SK-N-SH treated with all-trans-retinoic acid at 6 μM for 48 hours (cell line): Measurements from ENCODE around the gene RCAN1.

Experiments used
- CSDC2 ChIP-seq: fragments of 250-450 bp; sonication (Bioruptor Pico); IDR thresholded peaks from 2 replicates; pipeline ENCODE4 v1.5.0; 2020; ENCODE audit warnings: mild to moderate bottlenecking, moderate library complexity
- GLIS3 ChIP-seq: fragments of 250-450 bp; sonication (Bioruptor Pico); IDR thresholded peaks from 2 replicates; pipeline ENCODE4 v1.5.0; 2020; ENCODE audit warnings: mild to moderate bottlenecking, moderate library complexity
- RARB ChIP-seq: fragments of 250-450 bp; sonication (Bioruptor Pico); IDR thresholded peaks from 2 replicates; pipeline ENCODE4 v1.8.0; 2021; ENCODE audit warnings: mild to moderate bottlenecking, moderate library complexity
- TOX ChIP-seq: fragments of 250-450 bp; sonication (Bioruptor Pico); IDR thresholded peaks from 2 replicates; pipeline ENCODE4 v1.8.0; 2021; ENCODE audit warnings: mild to moderate bottlenecking, moderate library complexity, borderline replicate concordance
- ZC3H10 ChIP-seq: fragments of 250-450 bp; sonication (Bioruptor Pico); IDR thresholded peaks from 2 replicates; pipeline ENCODE4 v1.5.1; 2021; ENCODE audit warnings: mild to moderate bottlenecking, moderate library complexity
- ZFP3 ChIP-seq: fragments of 250-450 bp; sonication (Bioruptor Pico); IDR thresholded peaks from 2 replicates; pipeline ENCODE4 v1.5.0; 2020; ENCODE audit warnings: mild to moderate bottlenecking, moderate library complexity
- ZFP30 ChIP-seq: fragments of 450-650 bp; formaldehyde crosslinking; IDR thresholded peaks from 2 replicates; pipeline ENCODE4 v1.5.0; 2022; ENCODE audit warnings: mild to moderate bottlenecking, moderate library complexity
- ZNF565 ChIP-seq: fragments of 450-650 bp; formaldehyde crosslinking; conservative IDR thresholded peaks from 2 replicates; pipeline ENCODE4 v1.5.0; 2020; ENCODE audit warnings: low read depth, mild to moderate bottlenecking, moderate library complexity
- TF ChIP-seq, protein P1 (sequence below): fragments of 250-450 bp; sonication (Bioruptor Pico); IDR thresholded peaks from 2 replicates; pipeline ENCODE4 v1.5.1; 2020; ENCODE audit warnings: low read depth, mild to moderate bottlenecking, moderate library complexity
- TF ChIP-seq, protein P2 (sequence below): fragments of 250-450 bp; sonication (Bioruptor Pico); IDR thresholded peaks from 2 replicates; pipeline ENCODE4 v1.8.0; 2020; ENCODE audit warnings: mild to moderate bottlenecking, moderate library complexity, borderline replicate concordance
- TF ChIP-seq, protein P3 (sequence below): fragments of 250-450 bp; sonication (Bioruptor Pico); IDR thresholded peaks from 2 replicates; pipeline ENCODE4 v1.5.0; 2020; ENCODE audit warnings: mild to moderate bottlenecking, moderate library complexity

DNA sequence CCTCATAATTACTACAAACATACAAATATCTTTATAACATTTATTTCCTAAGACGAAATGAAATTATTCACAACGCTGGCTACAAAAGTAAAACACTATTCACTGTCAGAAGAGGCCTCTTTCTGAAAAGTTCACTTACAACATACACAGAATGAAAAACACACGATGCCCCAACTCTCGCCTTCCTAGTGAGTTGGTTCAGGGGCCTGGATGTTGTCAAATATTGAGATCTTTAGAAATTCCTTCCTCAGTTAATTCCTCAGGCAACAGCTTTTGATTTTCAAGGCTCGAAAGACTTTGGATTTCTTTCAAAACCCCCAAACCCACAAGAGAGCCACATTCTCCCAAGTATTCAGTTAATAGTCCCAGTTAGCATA is 88.7 kb downstream of the RCAN1 start:
- TF ChIP-seq, protein P1, sequence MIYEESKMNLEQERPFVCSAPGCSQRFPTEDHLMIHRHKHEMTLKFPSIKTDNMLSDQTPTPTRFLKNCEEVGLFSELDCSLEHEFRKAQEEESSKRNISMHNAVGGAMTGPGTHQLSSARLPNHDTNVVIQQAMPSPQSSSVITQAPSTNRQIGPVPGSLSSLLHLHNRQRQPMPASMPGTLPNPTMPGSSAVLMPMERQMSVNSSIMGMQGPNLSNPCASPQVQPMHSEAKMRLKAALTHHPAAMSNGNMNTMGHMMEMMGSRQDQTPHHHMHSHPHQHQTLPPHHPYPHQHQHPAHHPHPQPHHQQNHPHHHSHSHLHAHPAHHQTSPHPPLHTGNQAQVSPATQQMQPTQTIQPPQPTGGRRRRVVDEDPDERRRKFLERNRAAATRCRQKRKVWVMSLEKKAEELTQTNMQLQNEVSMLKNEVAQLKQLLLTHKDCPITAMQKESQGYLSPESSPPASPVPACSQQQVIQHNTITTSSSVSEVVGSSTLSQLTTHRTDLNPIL (CRISPR knock-in tag): no peak
- TF ChIP-seq, protein P2, sequence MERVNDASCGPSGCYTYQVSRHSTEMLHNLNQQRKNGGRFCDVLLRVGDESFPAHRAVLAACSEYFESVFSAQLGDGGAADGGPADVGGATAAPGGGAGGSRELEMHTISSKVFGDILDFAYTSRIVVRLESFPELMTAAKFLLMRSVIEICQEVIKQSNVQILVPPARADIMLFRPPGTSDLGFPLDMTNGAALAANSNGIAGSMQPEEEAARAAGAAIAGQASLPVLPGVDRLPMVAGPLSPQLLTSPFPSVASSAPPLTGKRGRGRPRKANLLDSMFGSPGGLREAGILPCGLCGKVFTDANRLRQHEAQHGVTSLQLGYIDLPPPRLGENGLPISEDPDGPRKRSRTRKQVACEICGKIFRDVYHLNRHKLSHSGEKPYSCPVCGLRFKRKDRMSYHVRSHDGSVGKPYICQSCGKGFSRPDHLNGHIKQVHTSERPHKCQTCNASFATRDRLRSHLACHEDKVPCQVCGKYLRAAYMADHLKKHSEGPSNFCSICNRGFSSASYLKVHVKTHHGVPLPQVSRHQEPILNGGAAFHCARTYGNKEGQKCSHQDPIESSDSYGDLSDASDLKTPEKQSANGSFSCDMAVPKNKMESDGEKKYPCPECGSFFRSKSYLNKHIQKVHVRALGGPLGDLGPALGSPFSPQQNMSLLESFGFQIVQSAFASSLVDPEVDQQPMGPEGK: no peak
- no peak for TF ChIP-seq ZNF565 (CRISPR knock-in tag)
- TF ChIP-seq, protein P3, sequence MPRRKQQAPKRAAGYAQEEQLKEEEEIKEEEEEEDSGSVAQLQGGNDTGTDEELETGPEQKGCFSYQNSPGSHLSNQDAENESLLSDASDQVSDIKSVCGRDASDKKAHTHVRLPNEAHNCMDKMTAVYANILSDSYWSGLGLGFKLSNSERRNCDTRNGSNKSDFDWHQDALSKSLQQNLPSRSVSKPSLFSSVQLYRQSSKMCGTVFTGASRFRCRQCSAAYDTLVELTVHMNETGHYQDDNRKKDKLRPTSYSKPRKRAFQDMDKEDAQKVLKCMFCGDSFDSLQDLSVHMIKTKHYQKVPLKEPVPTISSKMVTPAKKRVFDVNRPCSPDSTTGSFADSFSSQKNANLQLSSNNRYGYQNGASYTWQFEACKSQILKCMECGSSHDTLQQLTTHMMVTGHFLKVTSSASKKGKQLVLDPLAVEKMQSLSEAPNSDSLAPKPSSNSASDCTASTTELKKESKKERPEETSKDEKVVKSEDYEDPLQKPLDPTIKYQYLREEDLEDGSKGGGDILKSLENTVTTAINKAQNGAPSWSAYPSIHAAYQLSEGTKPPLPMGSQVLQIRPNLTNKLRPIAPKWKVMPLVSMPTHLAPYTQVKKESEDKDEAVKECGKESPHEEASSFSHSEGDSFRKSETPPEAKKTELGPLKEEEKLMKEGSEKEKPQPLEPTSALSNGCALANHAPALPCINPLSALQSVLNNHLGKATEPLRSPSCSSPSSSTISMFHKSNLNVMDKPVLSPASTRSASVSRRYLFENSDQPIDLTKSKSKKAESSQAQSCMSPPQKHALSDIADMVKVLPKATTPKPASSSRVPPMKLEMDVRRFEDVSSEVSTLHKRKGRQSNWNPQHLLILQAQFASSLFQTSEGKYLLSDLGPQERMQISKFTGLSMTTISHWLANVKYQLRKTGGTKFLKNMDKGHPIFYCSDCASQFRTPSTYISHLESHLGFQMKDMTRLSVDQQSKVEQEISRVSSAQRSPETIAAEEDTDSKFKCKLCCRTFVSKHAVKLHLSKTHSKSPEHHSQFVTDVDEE: no peak
- no peak for TF ChIP-seq ZFP3 (CRISPR knock-in tag)
- no peak for TF ChIP-seq GLIS3
- no peak for TF ChIP-seq ZC3H10 (CRISPR knock-in tag)
- TF ChIP-seq TOX (CRISPR knock-in tag): no peak
- TF ChIP-seq ZFP30 (CRISPR knock-in tag): no peak
- no peak for TF ChIP-seq RARB (CRISPR knock-in tag)
- no peak for TF ChIP-seq CSDC2 (CRISPR knock-in tag)
